OCI-LY3 (cell line): ENCODE data around the gene MRRF.

Source experiments
- EZH2phosphoT487 ChIP-seq: fragments of 200-600 bp; shearing (Covaris generic); IDR thresholded peaks from 2 replicates; pipeline ENCODE4 v1.6.1; 2018; ENCODE audit warnings: antibody characterized with exemption, mixed run types, low read depth
- TF ChIP-seq, protein P1 (sequence below): fragments of 200-600, 300-600 bp; sonication (generic); IDR thresholded peaks from 2 replicates; pipeline ENCODE4 v1.5.1; 2014; ENCODE audit warnings: antibody characterized with exemption, low read length, low read depth

DNA sequence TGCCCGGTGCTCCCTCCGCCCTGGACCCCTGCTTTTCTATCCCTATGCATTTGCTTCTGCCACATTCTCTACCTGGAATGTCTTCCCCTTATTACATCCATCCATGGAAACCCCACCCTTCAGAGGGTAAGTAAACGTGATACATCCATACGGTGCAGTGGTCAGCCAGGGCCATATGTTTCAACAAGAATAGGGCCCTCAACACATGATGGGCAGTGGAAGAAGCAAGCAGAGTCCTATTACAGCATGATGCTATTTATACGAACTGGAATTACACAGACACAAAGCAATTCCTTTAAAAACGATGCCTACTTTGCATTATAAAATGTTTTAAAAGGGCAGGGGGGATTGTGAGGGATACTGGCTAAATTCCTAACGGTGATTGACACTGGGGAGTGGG, 68.0 kb downstream of the MRRF start:
- TF ChIP-seq, protein P1, sequence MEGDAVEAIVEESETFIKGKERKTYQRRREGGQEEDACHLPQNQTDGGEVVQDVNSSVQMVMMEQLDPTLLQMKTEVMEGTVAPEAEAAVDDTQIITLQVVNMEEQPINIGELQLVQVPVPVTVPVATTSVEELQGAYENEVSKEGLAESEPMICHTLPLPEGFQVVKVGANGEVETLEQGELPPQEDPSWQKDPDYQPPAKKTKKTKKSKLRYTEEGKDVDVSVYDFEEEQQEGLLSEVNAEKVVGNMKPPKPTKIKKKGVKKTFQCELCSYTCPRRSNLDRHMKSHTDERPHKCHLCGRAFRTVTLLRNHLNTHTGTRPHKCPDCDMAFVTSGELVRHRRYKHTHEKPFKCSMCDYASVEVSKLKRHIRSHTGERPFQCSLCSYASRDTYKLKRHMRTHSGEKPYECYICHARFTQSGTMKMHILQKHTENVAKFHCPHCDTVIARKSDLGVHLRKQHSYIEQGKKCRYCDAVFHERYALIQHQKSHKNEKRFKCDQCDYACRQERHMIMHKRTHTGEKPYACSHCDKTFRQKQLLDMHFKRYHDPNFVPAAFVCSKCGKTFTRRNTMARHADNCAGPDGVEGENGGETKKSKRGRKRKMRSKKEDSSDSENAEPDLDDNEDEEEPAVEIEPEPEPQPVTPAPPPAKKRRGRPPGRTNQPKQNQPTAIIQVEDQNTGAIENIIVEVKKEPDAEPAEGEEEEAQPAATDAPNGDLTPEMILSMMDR, result no peak
- no peak for TF ChIP-seq EZH2phosphoT487
